Gastrocnemius medialis (tissue), 4 donors: ENCODE results near the gene ALG6.

Experiments used
- CTCF ChIP-seq, 5 experiments: fragments of 450-650 bp in 3 of 5; fragments of 200-600 bp in 2 of 5; sonication (generic) in 2 of 5; IDR thresholded peaks in 4 of 5; conservative IDR thresholded peaks in 1 of 5; 1 replicate in 4 of 5; 2 replicates in 1 of 5; pipeline ENCODE4 v1.5.1; 2016 to 2019; ENCODE audit warnings: antibody characterized with exemption in 5 of 5, mild to moderate bottlenecking in 3 of 5, moderate library complexity in 3 of 5
- POLR2A ChIP-seq, 2 donors: fragments of 450-650 bp; IDR thresholded peaks; one replicate each; pipeline ENCODE4 v1.6.1; 2017; ENCODE audit warnings: antibody characterized with exemption in 2 of 2, mild to moderate bottlenecking in 2 of 2, moderate library complexity in 2 of 2

- TF ChIP-seq CTCF (IDR thresholded peaks at IDR 0.05 in 4 of 5, conservative IDR thresholded peaks at IDR 0.05 in 1 of 5) (no peak), POLR2A (IDR thresholded peaks at IDR 0.05) (no peak)
These were observed 95.8 kb downstream of the ALG6 start for GRCh38 chr1:63463248-63463647.
